ENCODE data around the gene TATDN3.
"Not testable (repeated sequence)": the region's sequence is repeated elsewhere in the genome, so short reads cannot be mapped to it uniquely, and the experiment has no call there.

The TATDN3 gene

GRCh38 chr1:212825798-212826452, 34.2 kb downstream of the TATDN3 start:
- no peak for DNase-seq (ENCODE audit: low read depth)
- H3K4me3 ChIP-seq (ENCODE audit: low read depth, low read length) = no peak overlapping the region
- TF ChIP-seq MYC (IDR thresholded peaks at IDR 0.05; ENCODE audit: low read depth, low read length) (no peak), POLR2A (IDR thresholded peaks at IDR 0.05; ENCODE audit: extremely low read depth, insufficient read length) (no peak), CTCF (IDR thresholded peaks at IDR 0.05; ENCODE audit: low read depth, low read length) (no peak), MAX (IDR thresholded peaks at IDR 0.05; ENCODE audit: low read depth, low read length) (no peak)

- no peak overlapping the region for H3K4me3 ChIP-seq (ENCODE audit: low read depth, low read length)
- no peak for DNase-seq (ENCODE audit: low read depth)
- TF ChIP-seq POLR2A (IDR thresholded peaks at IDR 0.05; ENCODE audit: extremely low read depth, insufficient read length) = no peak
- TF ChIP-seq MYC (IDR thresholded peaks at IDR 0.05; ENCODE audit: low read depth, low read length) = no peak
- TF ChIP-seq CTCF (IDR thresholded peaks at IDR 0.05; ENCODE audit: low read depth, low read length) = no peak
- TF ChIP-seq MAX (IDR thresholded peaks at IDR 0.05; ENCODE audit: low read depth, low read length) = no peak
Measured at GRCh38 chr1:212827171-212827776, 35.6 kb downstream of the TATDN3 start.

- TF ChIP-seq MYC (IDR thresholded peaks at IDR 0.05; ENCODE audit: low read depth, low read length) (no peak), CTCF (IDR thresholded peaks at IDR 0.05; ENCODE audit: low read depth, low read length) (no peak)
- no peak overlapping the region for H3K4me3 ChIP-seq (ENCODE audit: low read depth, low read length)
- DNase-seq (ENCODE audit: low read depth) = no peak
Measured at GRCh38 chr1:212827831-212828278, 36.2 kb downstream of the TATDN3 start.

- no peak for DNase-seq (ENCODE audit: low read depth)
- TF ChIP-seq MAX (IDR thresholded peaks at IDR 0.05; ENCODE audit: low read depth, low read length) (no peak), POLR2A (IDR thresholded peaks at IDR 0.05; ENCODE audit: extremely low read depth, insufficient read length) (no peak), MYC (IDR thresholded peaks at IDR 0.05; ENCODE audit: low read depth, low read length) (no peak), CTCF (IDR thresholded peaks at IDR 0.05; ENCODE audit: low read depth, low read length) (no peak)
Measured at GRCh38 chr1:212828395-212828794, 36.7 kb downstream of the TATDN3 start.

GRCh38 chr1:212833211-212834207, 41.8 kb downstream of the TATDN3 start:
- H3K4me3 ChIP-seq (ENCODE audit: low read depth, low read length); DNase-seq (ENCODE audit: low read depth): not testable (repeated sequence)

More at GRCh38 chr1:212828395-212828794, 36.7 kb downstream of the TATDN3 start:
- H3K4me3 ChIP-seq (ENCODE audit: low read depth, low read length) = no peak overlapping the region

GRCh38 chr1:212838145-212838544, 46.5 kb downstream of the TATDN3 start:
- TF ChIP-seq CTCF (IDR thresholded peaks at IDR 0.05; ENCODE audit: low read depth, low read length) = no peak
- no peak for TF ChIP-seq MYC (IDR thresholded peaks at IDR 0.05; ENCODE audit: low read depth, low read length)
- no peak for TF ChIP-seq POLR2A (IDR thresholded peaks at IDR 0.05; ENCODE audit: extremely low read depth, insufficient read length)
- no peak for TF ChIP-seq MAX (IDR thresholded peaks at IDR 0.05; ENCODE audit: low read depth, low read length)
- no peak for DNase-seq (ENCODE audit: low read depth)
- H3K4me3 ChIP-seq (ENCODE audit: low read depth, low read length) = no peak overlapping the region

GRCh38 chr1:212844521-212844920, 52.8 kb downstream of the TATDN3 start:
- DNase-seq (ENCODE audit: low read depth); H3K4me3 ChIP-seq (ENCODE audit: low read depth, low read length): not testable (repeated sequence)

All from NB4 (cell line).